ENCODE results near the gene SULT1A2.
"Not testable (repeated sequence)": the region's sequence is repeated elsewhere in the genome, so short reads cannot be mapped to it uniquely, and the experiment has no call there.

The SULT1A2 gene

DNA sequence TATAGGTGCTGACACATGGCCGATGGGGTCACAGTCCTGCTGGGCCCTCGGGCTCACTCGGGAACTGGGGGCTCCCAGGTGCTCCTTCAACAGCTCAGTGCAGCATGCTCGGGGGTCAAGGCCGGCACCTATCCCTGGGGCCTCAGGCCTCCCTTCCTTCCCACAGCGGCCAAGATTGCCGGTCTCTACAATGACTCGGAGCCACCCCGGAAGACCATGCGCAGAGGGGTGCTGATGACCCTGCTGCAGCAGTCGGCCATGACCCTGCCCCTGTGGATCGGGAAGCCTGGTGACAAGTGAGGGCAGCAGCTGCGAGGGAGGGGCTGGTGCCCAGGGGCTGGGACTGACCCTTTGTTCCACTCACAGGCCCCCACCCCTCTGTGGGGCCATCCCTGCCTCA, 6.9 kb downstream of the SULT1A2 start:
- DNase-seq, result no peak

DNA sequence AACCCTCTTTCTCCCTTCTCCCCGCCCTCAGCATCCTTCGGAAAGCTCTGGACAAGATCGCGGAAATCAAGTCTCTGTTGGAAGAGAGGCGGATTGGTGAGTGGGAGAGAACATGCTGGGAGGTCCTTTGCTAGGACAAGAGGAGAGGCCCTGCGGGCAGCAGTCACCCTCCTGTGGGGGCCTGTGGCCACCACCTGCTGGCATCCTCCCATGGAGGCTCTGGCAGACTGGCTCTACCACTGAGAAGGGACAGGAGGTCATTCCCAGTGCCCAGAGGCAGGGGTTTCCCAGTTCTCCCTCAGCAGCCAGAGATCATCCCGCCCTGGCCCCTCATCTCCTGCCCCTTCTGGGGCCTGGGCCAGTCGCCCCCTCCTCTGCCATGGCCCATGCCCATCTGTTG, 7.8 kb downstream of the SULT1A2 start:
- no peak for DNase-seq

DNA sequence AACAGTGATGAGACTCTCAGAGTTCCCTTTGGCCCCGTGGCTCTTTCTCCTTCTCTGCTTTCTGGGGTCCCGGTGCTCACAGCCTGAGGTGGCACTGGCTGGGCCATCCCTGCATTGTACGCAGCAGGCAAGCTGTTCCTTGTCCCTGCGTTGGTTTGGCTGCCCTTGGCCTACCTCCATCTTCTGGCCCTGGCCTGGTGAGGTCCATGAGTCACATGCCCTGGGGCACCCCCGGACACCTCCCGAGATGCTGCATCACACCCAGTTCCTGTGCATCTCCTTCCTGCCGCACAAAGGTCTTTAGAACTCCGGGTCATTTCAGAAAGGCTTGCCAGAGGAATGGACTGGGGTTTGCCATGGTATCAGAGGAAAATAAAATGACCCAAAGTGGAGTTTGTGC, 9.5 kb downstream of the SULT1A2 start:
- no peak for DNase-seq

DNA sequence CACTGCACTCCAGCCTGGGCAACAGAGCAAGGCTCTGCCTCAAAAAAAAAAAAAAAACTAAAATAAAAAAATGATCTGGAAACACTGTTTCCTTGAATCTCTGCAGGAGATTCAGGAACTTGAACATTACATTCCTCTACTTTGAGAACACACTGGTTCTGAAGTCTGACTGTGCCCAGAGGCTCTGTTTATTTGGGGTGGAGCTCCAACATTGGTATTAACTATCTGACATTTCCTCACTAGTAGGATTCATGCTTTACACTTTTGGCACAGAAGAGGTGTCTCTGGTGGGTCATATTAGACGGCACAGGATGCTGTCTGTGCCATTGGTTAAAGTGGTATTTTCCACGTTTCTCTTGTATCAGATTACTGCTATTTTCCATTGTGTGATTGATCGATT, 10.4 kb downstream of the SULT1A2 start:
- no peak for DNase-seq

DNA sequence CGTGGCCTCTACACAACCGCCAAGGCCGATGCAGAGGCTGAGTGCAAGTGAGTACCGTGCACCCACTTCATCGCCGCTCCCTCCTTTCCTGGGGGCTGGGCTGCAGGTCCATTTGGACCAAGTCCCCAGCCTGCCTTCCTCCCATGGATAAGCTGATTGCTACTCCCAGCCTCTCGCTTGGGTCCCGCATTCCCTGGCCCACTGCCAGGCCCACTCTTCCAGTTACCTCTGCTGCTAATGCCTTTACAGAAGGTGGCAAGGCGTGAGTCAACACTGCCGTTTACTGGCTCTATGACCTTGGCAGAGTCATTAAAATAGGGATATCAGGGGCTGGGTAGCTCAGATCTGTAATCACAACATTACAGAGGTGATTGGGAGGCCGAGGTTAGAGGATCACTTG, 11.2 kb downstream of the SULT1A2 start:
- no peak for DNase-seq

DNA sequence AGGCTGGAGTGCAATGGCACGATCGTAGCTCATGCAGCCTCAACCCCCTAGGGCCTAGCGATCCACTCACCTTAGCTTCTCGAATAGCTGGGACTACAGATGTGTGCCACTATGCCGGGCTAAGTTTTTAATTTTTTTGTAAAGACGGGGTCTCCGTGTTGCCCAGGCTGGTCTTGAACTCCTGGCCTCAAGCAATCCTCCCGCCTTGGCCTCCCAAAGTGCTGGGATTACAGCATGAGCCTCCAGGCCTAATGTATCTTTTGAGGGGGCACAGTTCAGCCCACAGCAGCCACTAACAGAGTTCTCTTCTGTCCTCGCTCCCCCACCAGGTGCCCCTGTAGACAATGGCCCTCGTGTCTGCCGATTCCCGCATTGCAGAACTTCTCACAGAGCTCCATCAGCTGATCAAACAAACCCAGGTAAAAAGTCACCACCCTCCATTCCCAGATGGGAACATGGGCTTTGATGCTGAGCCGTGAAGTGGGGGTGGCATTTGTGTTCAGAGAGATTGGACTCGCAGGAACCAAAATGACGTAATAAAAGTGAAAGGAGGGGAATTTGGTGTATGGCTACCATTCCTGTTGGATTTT, 16.0 kb downstream of the SULT1A2 start:
- DNase-seq, result no peak

DNA sequence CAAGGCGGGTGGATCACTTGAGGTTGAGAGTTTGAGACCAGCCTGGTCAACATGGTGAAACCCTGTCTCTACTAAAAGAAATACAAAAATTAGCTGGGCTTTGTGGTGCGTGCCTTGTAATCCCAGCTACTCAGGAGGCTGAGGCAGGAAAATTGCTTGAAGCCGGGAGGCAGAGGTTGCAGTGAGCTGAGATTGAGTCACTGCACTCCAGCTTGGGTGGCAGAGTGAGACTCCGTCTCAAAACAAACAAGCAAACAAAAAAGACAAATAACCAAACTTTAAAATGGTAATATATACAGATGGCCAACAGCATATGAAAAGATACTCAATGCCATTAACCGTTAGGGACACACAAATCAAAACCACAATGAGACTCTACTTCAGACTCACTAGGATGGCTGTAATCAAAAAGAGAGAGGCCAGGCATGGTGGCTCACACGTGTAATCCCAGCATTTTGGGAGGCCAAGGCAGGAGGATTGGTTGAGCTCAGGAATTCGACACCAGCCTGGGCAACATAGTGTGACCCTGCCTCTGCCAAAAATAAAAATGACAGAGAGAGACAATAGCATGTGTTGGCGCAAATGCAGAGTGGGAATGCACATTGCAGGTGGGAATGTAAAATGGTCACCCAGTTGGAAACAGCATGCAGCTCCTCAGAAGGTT, 21.3 kb downstream of the SULT1A2 start:
- no peak for DNase-seq

DNA sequence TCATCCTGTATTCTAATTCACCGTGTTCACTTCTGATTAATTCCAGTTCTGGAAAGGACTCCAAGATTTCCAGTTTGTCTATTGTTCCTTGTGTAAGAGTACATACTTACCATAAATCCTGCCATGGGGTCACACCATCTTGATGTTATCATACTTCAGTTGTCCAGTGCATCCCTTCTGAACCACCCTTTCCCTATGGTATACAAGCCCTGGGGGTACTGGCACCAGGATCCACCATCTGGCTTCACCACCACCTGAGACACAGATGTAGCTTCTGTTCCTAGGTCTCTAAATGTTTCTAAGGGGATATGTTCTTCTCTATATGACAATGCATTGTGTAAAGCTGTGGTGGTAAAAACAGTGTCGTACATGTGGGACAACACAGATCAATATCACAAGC, 21.9 kb downstream of the SULT1A2 start:
- DNase-seq, result no peak

DNA sequence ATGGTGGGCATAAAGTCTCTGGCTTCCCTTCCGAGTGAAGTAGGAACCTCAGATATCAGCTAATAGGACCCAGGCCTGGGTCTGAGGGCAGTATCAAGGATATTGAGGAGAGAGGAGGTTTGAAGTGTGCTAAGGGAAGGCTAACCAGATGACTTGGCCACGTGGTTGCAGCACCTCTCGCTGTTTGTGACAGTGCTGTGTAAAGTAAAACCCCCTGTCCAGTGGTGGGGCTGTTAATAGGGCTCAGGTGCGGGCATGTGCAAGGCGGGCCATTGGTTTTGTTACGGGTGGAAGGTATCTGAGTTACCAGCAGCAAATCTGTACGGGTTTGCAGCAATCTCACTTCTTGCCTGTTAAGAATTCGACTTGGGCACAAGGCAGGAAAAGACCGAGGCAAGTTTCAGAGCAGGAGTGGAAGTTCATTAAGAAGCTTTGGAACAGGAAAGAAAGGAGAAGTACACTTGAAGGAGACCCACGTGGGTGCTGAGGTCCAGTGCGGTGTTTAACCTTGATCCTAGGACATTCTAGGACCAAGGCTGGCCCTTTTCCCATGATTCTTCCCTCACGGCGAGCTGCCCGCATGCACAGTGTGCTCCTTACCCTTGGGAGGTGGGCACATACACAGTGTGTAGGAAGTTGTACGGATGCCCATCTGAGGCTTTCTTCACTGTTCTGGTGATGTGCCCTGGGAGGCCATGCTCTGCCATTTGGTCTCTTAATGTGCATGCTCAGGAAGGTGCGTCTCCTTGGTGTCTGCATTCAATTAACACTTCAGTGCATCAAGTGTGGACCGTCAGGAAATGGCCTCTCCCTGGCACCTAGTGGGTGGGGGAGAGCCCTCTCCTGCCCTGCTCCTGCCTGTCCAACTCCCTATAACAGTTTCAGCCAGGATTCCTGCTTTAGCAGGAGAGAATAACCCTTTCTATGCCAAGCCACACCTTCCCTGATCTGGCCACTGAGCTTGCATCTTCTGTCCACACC, 22.8 kb downstream of the SULT1A2 start:
- no peak for DNase-seq

DNA sequence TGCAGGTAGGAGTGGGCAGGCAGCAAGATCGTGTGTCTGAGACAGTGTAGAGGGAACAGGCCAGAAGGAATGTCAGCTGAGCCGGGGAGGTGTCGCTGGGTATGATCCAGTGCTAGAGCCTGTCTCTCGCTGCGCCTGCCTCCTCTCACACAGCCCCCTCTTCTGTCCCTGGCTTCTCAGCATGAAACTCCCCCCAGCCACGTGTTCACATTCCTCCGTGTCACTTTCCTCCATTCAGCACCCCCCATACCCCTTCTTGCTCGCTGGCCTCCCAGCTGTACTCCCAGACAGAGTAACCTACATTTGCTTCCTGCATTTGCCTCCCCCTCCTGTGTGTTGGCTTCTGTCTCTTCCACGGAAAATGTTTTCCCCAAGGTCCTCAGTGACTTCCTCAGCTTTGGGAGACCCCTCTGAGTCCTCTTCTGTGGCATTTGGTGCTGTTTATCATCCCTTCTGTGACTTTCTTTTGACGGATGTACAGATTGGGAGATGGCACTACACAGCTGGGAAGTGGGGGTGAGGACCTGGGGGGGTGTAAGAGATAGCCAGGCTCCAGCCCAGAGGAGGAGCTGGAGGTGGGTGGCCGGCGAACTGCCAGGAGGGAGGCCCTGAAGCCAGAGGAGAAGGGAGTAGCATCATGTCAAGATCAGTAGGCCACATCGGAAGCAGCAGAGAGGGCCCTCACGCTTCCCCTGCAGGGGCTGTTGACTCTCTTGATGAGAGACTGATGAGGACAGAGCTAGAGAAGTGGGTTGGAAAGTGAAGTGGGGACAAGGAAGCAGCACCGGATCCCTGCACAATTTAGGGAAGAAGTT, 23.9 kb downstream of the SULT1A2 start:
- no peak for DNase-seq

DNA sequence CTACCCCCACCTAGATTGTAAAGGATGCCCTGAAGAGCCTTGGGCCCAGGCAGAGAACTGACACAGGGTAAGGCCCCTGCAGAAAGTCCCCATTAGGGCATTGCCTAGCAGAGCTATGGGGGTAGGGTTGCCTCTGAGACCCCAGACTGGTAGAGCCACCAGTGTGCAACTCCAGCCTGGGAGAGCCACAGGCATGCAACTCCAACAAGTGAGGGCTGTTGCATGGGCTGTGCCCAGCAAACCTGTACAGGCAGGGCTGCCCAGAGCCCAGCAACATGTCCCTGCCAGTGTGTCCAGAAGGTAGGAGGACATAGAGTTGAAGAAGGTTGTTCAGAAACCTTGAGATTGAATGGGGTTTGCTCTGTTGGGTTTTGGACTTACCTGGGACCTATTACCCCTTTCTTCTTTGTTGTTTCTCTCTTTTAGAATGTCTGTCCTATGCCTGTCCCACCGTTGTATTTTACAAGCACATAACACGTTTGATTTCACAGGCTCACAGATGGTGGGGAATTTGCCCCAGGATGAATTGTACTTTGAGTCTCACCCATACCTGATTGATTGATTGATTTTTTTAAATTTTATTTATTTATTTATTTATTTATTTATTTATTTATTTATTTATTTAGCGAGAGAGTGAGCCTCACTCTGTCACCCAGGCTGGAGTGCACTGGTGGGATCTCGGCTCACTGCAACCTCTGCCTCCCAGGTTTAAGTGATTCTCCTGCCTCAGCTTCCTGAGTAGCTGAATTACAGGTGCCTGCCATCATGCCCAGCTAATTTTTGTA, 26.7 kb downstream of the SULT1A2 start:
- no peak for DNase-seq

DNA sequence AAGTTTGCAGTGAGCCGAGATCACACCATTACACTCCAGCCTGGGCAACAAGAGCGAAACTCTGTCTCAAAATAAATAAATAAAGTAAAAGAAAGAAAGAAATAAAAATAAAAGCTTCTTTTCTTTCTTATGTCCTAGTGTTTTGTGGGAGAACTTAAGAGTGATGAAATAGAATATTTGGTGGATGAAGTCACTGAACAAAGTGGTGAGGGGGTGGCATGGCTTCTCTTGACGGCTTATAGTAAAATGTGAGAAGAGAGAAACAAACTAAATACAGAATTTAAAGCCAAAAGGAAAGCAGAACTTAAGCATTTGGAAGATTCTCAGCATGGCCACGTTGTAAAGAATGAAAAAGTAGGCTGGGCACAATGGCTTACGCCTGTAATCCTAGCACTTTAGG, 27.8 kb downstream of the SULT1A2 start:
- DNase-seq, result no peak

DNA sequence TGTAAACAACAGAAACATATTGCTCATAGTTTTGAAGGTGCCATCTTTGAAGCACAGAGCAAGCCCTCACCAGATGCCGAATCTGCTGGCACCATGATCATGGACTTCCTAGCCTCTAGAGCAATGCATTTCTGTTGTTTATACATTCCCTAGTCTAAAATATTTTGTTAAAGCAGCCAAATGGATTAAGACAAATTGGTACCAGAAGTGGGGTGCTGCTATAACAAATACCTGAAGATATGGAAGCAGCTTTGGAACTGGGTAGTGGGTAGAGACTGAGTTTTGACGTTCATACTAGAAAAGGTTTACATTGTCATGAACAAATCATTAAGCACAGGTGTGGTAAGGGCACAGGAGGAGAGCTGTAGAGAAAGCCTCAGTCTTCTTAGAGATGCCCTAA, 29.6 kb downstream of the SULT1A2 start:
- DNase-seq, result no peak

DNA sequence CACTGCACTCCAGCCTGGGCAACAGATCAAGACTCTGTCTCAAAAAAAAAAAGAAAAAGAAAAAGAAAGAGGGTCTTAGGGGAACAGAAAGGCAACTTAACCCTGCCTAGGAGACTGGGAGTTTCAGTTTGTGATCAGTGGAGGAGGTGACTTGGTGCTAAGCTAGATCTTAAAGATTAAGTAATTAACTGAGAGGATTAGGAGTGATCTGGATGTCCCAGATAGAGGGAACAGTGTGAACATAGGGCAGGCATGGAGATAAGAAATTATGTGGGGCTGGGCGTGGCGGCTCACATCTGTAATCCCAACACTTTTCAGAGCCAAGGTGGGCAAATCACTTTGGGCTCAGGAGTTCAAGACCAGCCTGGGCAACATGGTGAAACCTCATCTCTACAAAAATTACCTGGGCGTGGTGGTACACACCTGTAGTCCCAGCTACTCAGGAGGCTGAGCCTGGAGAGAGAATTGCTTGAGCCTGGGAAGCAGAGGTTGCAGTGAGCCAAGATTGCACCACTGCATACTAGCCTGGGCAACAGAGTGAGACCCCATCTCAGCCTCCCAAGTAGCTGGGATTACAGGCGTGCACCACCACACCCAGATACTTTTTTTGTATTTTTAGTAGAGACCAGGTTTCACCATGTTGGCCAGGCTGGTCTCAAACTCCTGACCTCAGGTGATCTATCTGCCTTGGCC, 30.5 kb downstream of the SULT1A2 start:
- not testable (repeated sequence) for DNase-seq

DNA sequence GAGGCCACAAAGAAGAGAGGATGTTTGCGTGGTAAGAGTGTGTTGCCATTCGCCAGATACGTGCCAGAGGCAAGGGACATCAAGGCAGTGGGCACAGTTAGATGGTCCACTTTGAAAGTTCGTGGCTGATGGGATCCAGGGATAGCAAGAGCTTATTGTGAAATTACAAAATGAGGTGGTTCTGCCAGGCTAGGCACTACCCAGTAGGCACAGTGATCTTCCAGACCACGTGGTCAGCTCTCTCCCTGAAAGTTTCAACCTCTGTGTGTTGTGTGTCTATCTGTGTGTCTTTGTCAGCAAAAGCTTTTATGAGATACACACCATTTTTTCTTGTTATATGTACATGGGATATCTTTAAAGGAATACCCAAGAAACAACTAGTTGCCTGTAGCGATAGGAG, 33.6 kb downstream of the SULT1A2 start:
- no peak for DNase-seq

DNA sequence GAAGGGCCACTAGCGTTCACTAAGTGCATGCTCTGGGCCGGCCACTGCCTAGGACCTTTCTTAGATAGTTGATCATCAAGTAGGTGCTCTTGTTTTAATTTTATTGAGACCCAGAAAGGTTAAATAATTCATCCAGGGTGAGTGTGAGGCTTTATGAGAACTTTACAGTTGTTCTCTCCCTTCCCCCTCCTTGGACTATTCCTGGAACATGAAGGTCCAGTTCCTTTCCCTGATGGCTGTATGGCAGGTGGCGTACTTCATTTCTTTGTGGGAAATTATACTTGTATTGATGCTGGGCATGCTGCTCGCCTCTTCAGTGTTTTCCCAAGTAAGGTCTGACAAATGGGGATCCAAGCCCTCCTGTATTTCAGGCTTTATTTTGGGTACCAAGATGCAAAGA, 34.7 kb downstream of the SULT1A2 start:
- DNase-seq, result no peak

DNA sequence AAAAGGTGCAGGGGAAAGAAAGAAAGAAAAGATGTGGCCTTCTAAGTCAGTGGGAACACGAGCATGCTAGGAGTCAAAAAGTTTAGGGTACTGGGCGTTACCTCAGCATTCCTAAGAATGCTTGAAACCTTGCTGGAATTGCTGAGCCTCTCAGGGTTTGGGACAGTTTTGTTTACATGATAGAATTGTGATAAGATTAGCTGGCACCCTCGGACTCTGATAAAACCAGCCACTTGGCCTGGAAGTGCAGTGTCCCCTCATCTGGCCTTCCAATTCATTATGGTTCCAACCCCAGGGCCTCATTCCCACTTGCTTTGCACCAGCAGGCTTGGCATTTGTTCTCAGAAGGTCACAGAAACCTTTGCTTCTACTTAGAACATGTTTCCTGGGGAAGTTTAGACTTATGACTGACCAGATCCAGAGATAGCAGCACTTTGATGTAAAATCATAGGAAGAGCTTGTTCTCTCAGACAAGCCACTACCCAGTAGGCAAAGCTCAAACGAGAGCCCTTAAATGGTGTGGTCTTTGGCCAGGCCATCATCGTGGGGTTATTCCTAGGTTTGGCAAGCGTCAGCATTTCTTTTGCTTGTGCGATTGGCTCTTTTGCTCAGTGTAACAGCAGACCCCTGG, 35.2 kb downstream of the SULT1A2 start:
- no peak for DNase-seq

DNA sequence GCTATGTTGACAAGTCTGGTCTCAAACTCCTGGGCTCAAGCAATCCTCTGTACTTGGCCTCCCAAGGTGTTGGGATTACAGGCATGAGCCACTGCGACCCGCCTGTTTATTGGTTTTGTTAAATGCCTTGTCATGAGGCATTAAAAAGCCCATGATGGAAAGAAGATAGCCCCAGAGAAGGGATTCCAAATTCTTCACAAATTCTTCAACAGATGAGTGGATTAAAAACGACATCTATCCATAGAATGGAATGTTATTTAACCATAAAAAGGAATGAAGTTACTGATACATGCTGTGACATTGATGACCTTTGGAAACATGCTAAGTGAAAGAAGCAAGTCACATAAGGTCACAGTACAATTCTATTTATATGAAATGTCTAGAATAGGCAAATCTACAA, 38.4 kb downstream of the SULT1A2 start:
- DNase-seq, result no peak

DNA sequence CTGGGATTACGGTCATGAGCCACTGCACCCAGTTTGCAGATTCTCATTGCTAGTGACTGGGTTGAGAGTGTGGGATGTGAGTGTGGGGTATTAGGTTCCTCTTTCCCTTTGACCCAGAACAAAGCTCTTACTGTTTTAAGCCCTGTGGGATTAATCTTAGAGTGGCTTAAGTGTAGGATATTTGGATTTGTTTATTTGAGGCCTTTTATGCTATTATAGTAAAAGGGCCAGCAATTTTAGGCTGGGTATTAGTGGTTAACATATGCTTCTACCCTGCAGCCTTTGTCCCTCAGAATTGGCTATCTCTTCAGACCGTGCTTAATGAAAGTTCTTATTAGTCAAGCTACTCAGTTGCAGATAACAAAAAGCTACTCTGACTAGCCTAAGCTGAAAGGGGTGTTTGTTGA, 39.9 kb downstream of the SULT1A2 start:
- DNase-seq, result no peak

DNA sequence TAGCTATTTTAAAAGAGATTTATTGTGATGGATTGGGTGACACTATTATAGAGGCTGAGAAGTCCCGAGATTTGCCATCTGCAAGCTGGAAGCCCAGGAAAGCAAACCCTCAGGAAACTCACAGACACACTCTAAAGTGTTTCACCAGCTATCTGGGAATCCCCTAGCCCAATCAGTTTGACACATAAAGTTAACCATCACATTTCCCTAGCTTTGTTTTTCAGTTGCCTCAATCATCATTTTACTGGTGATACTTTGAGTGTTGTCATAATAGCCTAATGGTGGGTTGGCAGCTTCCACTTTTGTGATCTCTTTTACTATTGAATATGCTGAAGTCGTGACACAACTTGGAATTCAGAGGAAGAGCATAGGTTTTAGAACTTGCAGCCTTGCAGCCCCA, 41.3 kb downstream of the SULT1A2 start:
- DNase-seq, result no peak

All from DMS79 treated with DMSO at 0.1 percent for 48 hours (cell line).